OCI-LY3 (cell line): ENCODE measurements around the gene CCDC142.

Experiments
- EZH2phosphoT487 ChIP-seq: fragments of 200-600 bp; shearing (Covaris generic); IDR thresholded peaks from 2 replicates; pipeline ENCODE4 v1.6.1; 2018; ENCODE audit warnings: antibody characterized with exemption, mixed run types, low read depth
- TF ChIP-seq, protein P1 (sequence below): fragments of 200-600, 300-600 bp; sonication (generic); IDR thresholded peaks from 2 replicates; pipeline ENCODE4 v1.5.1; 2014; ENCODE audit warnings: antibody characterized with exemption, low read length, low read depth

DNA sequence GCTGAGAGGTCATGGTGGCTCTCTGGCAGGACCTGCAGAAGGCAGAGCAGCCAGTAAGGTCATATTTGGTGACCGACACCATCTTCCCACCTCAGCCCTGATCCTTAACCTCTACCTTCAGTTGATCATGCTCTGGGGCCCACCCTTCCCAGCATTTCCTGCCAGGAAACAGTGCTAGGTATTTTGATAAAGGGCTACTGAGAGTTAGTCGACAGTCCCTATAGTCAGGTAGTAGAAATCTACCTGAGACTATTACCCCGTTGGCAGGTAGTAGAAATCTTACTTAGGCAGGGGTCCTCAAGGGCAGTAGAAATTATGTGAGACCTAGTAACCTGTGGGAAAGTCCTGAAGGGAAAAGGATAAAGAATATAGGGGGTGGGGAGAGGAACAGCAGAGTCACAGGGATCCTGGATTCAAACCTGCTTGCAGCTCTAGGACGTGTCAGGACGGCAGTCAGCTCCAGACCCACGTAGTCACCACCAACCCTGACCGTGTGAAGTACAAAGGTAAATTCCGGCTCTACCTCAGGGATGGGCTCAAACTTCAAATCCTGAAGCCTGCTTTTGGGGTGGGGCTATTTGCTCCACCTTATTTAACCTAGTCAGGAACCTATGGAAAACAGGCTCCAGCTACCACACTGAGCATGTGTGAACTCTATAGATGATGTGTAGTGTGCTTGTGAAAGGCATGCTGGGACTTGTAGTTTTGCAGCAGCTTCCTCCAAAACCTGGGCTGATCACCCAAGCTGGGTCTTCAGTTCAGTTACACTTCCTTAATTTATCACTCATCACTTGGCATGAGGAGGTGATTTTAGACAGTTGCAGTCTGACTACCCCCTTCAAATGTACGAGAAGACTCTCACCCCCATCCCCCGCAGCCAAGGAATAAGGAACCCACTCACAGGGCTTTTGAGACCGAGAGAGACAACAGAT, 43.2 kb upstream of the CCDC142 start, which contains the start of gene DQX1:
- TF ChIP-seq, protein P1, sequence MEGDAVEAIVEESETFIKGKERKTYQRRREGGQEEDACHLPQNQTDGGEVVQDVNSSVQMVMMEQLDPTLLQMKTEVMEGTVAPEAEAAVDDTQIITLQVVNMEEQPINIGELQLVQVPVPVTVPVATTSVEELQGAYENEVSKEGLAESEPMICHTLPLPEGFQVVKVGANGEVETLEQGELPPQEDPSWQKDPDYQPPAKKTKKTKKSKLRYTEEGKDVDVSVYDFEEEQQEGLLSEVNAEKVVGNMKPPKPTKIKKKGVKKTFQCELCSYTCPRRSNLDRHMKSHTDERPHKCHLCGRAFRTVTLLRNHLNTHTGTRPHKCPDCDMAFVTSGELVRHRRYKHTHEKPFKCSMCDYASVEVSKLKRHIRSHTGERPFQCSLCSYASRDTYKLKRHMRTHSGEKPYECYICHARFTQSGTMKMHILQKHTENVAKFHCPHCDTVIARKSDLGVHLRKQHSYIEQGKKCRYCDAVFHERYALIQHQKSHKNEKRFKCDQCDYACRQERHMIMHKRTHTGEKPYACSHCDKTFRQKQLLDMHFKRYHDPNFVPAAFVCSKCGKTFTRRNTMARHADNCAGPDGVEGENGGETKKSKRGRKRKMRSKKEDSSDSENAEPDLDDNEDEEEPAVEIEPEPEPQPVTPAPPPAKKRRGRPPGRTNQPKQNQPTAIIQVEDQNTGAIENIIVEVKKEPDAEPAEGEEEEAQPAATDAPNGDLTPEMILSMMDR, result no peak
- no peak for TF ChIP-seq EZH2phosphoT487
